Right atrium auricular region (tissue), 2 donors: ENCODE measurements around the gene ADGRG3. TPM values are rescaled to one million over a fixed set of nuclear protein-coding genes. Genes with fewer than 3 reads are reported as not detected.

Source experiments
- DNase-seq: peaks from one replicate; pipeline ENCODE4 v3.0.0-alpha.2; 2019; ENCODE audit warnings: low spot score
- H3K27ac ChIP-seq, 2 donors: fragments of 200-600 bp; sonication (generic); 1 replicate in 1 of 2; 2 replicates in 1 of 2; pipeline ENCODE4 v1.5.1; 2016 to 2019
- H3K27me3 ChIP-seq, 2 donors: fragments of 200-600 bp; sonication (generic); one replicate each; pipeline versions ENCODE4 v1.5.1 to v1.6.0; 2017 to 2019
- H3K36me3 ChIP-seq: fragments of 200-600 bp; sonication (generic); one replicate; pipeline ENCODE4 v1.5.1; 2016
- H3K4me1 ChIP-seq, 2 donors: fragments of 200-600 bp; sonication (generic); one replicate each; pipeline versions ENCODE4 v1.5.1 to v1.6.0; 2017 to 2019
- H3K4me3 ChIP-seq, 2 donors: fragments of 200-600 bp; sonication (generic); 1 replicate in 1 of 2; 2 replicates in 1 of 2; pipeline ENCODE4 v1.5.1; 2017 to 2019; ENCODE audit warnings: mild to moderate bottlenecking in 1 of 2, moderate library complexity in 1 of 2
- H3K9me3 ChIP-seq, 2 donors: fragments of 200-600 bp; sonication (generic); one replicate each; pipeline ENCODE4 v1.5.1; 2019
- total RNA-seq, 2 donors: library from RNA; depleted of rRNA; stranded (reverse); fragments of >200 nt; gene quantifications; one replicate each; pipeline ENCODE4 v1.1.0, GENCODE V29; 2016
- TF ChIP-seq, protein P1 (sequence below), 2 donors: fragments of 200-600 bp; sonication (generic); IDR thresholded peaks; one replicate each; pipeline ENCODE4 v1.5.1; 2019; ENCODE audit warnings: antibody characterized with exemption in 2 of 2

ADGRG3 gene
- total RNA-seq, 2 donors from 2014 or later: 0.75 to 1.0 TPM

GRCh38 chr16:57697896-57698537 lies 29.9 kb downstream of the ADGRG3 start:
- no peaks in the 10 kb centered on the region for H3K4me1 ChIP-seq
- TF ChIP-seq, protein P1, sequence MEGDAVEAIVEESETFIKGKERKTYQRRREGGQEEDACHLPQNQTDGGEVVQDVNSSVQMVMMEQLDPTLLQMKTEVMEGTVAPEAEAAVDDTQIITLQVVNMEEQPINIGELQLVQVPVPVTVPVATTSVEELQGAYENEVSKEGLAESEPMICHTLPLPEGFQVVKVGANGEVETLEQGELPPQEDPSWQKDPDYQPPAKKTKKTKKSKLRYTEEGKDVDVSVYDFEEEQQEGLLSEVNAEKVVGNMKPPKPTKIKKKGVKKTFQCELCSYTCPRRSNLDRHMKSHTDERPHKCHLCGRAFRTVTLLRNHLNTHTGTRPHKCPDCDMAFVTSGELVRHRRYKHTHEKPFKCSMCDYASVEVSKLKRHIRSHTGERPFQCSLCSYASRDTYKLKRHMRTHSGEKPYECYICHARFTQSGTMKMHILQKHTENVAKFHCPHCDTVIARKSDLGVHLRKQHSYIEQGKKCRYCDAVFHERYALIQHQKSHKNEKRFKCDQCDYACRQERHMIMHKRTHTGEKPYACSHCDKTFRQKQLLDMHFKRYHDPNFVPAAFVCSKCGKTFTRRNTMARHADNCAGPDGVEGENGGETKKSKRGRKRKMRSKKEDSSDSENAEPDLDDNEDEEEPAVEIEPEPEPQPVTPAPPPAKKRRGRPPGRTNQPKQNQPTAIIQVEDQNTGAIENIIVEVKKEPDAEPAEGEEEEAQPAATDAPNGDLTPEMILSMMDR (IDR thresholded peaks at IDR 0.05): no peak
- no peak overlapping the region for H3K27ac ChIP-seq
- no peak overlapping the region for H3K4me3 ChIP-seq
- no peak for DNase-seq
- H3K36me3 ChIP-seq: no peaks in the 10 kb centered on the region
- no peaks in the 10 kb centered on the region for H3K9me3 ChIP-seq
- H3K27me3 ChIP-seq: no peaks in the 10 kb centered on the region

DNA sequence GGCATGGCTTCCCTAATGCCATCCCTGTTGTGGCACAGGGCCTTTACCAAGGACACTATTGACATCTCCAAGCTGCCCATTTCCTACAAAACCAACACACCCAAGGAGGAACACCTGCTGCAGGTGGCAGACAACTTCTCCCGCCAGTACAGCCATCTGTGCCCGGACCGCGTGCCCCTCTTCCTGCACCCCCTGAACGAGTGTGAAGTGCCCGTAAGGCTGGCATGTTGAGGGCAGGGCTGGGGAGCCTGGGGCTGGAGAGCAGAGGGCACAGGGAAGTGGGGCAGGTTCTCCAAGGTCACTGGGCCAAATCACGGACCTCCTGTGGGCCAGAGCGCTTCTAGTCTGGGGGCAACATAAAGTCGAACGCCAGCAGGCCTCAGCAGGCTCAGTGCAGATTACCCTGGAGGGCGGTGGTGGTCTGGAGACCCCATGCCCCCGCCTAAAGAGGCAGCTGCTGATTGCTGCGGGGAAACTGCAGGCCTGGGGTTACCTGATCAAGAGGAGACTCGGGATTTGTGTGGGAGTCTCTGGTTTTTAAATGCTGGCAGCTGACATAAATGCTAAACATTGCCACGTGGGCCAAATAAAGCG lies 30.8 kb downstream of the ADGRG3 start:
- TF ChIP-seq, protein P1 (IDR thresholded peaks at IDR 0.05): no peak
- no peak overlapping the region for H3K4me3 ChIP-seq
- no peak overlapping the region for H3K27ac ChIP-seq
- no peak for DNase-seq
- no peaks in the 10 kb centered on the region for H3K27me3 ChIP-seq
- H3K4me1 ChIP-seq: no peaks in the 10 kb centered on the region
- no peaks in the 10 kb centered on the region for H3K36me3 ChIP-seq
- H3K9me3 ChIP-seq: no peaks in the 10 kb centered on the region

DNA sequence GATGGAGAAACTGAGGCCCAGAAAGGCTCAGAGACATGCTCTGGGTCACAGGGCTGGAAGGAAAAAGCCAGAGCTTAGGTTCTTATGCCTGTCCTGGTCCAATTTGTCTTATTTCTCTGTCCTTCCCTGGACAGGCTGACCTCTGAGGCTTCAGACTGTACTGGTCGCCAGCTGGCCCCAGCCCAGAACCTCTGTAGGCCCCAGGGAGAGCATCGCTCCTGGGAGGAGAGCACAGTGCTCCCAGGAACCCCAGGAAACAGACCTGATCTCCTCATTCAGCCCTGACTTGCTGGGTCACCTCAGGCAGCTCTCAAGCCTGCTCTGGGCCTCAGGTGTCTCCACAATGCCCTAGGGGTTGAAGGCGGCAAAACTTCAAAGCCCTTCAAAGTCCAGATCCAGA lies 31.4 kb downstream of the ADGRG3 start:
- no peak overlapping the region for H3K4me3 ChIP-seq
- no peaks in the 10 kb centered on the region for H3K36me3 ChIP-seq
- H3K4me1 ChIP-seq: no peaks in the 10 kb centered on the region
- no peaks in the 10 kb centered on the region for H3K9me3 ChIP-seq
- H3K27me3 ChIP-seq: no peaks in the 10 kb centered on the region
- no peak overlapping the region for H3K27ac ChIP-seq
- no peak for DNase-seq
- TF ChIP-seq, protein P1 (IDR thresholded peaks at IDR 0.05): no peak

DNA sequence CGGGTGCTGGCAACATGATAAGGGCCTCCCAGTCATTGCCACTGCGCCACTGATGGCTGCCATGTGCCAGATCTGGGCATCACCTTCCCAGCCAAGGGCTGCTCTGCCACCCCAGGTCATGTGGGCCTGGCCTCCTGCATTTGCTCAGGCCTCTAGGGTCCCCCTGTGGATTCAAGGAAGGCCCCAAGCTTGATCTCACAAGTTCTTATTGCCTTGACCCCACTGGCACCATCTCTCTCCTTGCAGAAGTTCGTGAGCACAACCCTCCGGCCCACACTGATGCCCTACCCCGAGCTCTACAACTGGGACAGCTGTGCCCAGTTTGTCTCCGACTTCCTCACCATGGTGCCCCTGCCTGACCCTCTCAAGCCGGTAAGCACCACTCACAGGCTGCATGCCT lies 31.8 kb downstream of the ADGRG3 start:
- Histone ChIP-seq H3K9me3 (no peaks in the 10 kb centered on the region), H3K36me3 (no peaks in the 10 kb centered on the region), H3K27ac (no peak overlapping the region), H3K4me3 (no peak overlapping the region), H3K4me1 (no peaks in the 10 kb centered on the region), H3K27me3 (no peaks in the 10 kb centered on the region)
- TF ChIP-seq, protein P1 (IDR thresholded peaks at IDR 0.05): no peak
- DNase-seq: no peak

- no peak for DNase-seq
- no peaks in the 10 kb centered on the region for H3K4me1 ChIP-seq
- TF ChIP-seq, protein P1 (IDR thresholded peaks at IDR 0.05): no peak
- no peaks in the 10 kb centered on the region for H3K9me3 ChIP-seq
- no peaks in the 10 kb centered on the region for H3K27me3 ChIP-seq
- H3K4me3 ChIP-seq: no peak overlapping the region
- no peaks in the 10 kb centered on the region for H3K36me3 ChIP-seq
- H3K27ac ChIP-seq: no peak overlapping the region
These were observed 32.9 kb downstream of the ADGRG3 start for GRCh38 chr16:57700781-57701551.
